ENCODE results near the gene TMPRSS4. TPM values are rescaled to one million over a fixed set of nuclear protein-coding genes. Genes with fewer than 3 reads are reported as not detected.
A peak's percentile ranks its signal among the peaks of the same experiment; 100 is the strongest.

TMPRSS4 gene
- total and polyA plus RNA-seq, 4 donors, result 4.8 to 10.1 (median 8.7) TPM

- DNase-seq, result no peak
- ATAC-seq (ENCODE audit: insufficient read depth, low FRiP score), result no peak
- no peaks in the 10 kb centered on the region for H3K9me3 ChIP-seq (ENCODE audit: control insufficient read depth in 4 of 4, insufficient read depth in 3 of 4, low read length in 3 of 4)
- no peak overlapping the region for H3K27ac ChIP-seq (ENCODE audit: low read depth in 1 of 2, low read length in 1 of 2)
- H3K9ac ChIP-seq (ENCODE audit: insufficient read depth in 1 of 2, low read length in 2 of 2), result no peak overlapping the region
- H3K27me3 ChIP-seq (ENCODE audit: control insufficient read depth in 3 of 3, insufficient read depth in 3 of 3, low read length in 2 of 3), result no peaks in the 10 kb centered on the region
- H3K36me3 ChIP-seq (ENCODE audit: control insufficient read depth in 4 of 4, insufficient read depth in 4 of 4, low read length in 4 of 4), result no peaks in the 10 kb centered on the region
- H3K4me3 ChIP-seq, result no peak overlapping the region
- TF ChIP-seq CTCF (IDR thresholded peaks at IDR 0.05; ENCODE audit: control extremely low read depth, extremely low read depth), result no peak
- peaks cover 0 to 3% (median 0%) of the 10 kb centered on the region in 5 donors for H3K4me1 ChIP-seq (ENCODE audit: control insufficient read depth in 5 of 5, insufficient read depth in 5 of 5, low read length in 5 of 5)
- 94 to 96% methylated on average over 6 of the region's 6 CpGs for WGBS, 2 donors
Observed at GRCh38 chr11:118104491-118104890, 27.6 kb downstream of the TMPRSS4 start.

DNA sequence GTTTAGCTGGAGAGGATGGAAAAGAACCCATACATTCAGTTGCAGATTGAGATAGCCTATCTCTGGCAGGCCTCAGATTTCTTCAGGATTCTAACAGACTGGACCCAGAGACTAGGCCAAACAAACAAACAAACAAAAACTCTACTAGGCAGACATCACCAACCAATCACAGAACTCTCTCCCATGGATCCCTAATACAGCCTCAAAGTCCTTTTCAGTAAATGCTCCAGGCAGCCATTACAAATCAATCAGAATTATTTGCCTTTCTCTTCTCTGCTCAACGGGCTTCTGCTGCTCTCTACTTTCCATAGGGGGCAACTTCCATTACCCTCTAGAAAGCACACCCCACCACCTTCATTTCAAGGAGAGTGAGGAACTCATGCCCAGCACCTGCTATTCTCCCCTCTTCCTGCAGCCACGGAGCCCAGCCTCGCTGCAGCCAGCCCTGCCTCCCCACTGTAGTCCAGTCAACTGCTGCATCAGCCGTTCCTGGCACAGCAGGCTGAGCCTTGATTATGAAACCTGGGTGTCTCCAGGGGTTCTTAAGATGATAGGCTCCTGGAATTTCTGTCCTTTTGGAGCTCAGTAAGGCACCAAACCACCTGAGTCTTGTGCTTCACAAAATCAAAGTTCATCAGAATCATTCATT is 28.9 kb downstream of the TMPRSS4 start:
- H3K4me3 ChIP-seq, result no peak overlapping the region
- no peaks in the 10 kb centered on the region for H3K27me3 ChIP-seq (ENCODE audit: control insufficient read depth in 3 of 3, insufficient read depth in 3 of 3, low read length in 2 of 3)
- TF ChIP-seq CTCF (IDR thresholded peaks at IDR 0.05; ENCODE audit: control extremely low read depth, extremely low read depth), result no peak
- no peaks in the 10 kb centered on the region for H3K9me3 ChIP-seq (ENCODE audit: control insufficient read depth in 4 of 4, insufficient read depth in 3 of 4, low read length in 3 of 4)
- no peak for DNase-seq
- H3K4me1 ChIP-seq (ENCODE audit: control insufficient read depth in 5 of 5, insufficient read depth in 5 of 5, low read length in 5 of 5), result no peaks in the 10 kb centered on the region
- H3K27ac ChIP-seq (ENCODE audit: low read depth in 1 of 2, low read length in 1 of 2), result no peak overlapping the region
- H3K9ac ChIP-seq (ENCODE audit: insufficient read depth in 1 of 2, low read length in 2 of 2), result no peak overlapping the region
- 65 to 68% methylated on average over 4 of the region's 4 CpGs for WGBS, 2 donors
- H3K36me3 ChIP-seq (ENCODE audit: control insufficient read depth in 4 of 4, insufficient read depth in 4 of 4, low read length in 4 of 4), result no peaks in the 10 kb centered on the region
- ATAC-seq (ENCODE audit: insufficient read depth, low FRiP score), result no peak

- WGBS, 2 donors, result 85 to 93% methylated on average over 2 of the region's 2 CpGs
- ATAC-seq (ENCODE audit: insufficient read depth, low FRiP score) (peak; percentile 45), DNase-seq (no peak)
- Histone ChIP-seq H3K27ac (ENCODE audit: low read depth in 1 of 2, low read length in 1 of 2) (no peak overlapping the region), H3K36me3 (ENCODE audit: control insufficient read depth in 4 of 4, insufficient read depth in 4 of 4, low read length in 4 of 4) (no peaks in the 10 kb centered on the region), H3K9me3 (ENCODE audit: control insufficient read depth in 4 of 4, insufficient read depth in 3 of 4, low read length in 3 of 4) (no peaks in the 10 kb centered on the region), H3K9ac (ENCODE audit: insufficient read depth in 1 of 2, low read length in 2 of 2) (no peak overlapping the region), H3K4me1 (ENCODE audit: control insufficient read depth in 5 of 5, insufficient read depth in 5 of 5, low read length in 5 of 5) (no peaks in the 10 kb centered on the region), H3K4me3 (no peak overlapping the region), H3K27me3 (ENCODE audit: control insufficient read depth in 3 of 3, insufficient read depth in 3 of 3, low read length in 2 of 3) (no peaks in the 10 kb centered on the region)
- no peak for TF ChIP-seq CTCF (IDR thresholded peaks at IDR 0.05; ENCODE audit: control extremely low read depth, extremely low read depth)
Observed at GRCh38 chr11:118106789-118107335, 30.0 kb downstream of the TMPRSS4 start.
